ENCODE measurements around the gene FANCL.
"Not testable (repeated sequence)": the region's sequence is repeated elsewhere in the genome, so short reads cannot be mapped to it uniquely, and the experiment has no call there.

Gene FANCL

GRCh38 chr2:58138396-58139030 lies 102.6 kb downstream of the FANCL start:
- no peak for DNase-seq

GRCh38 chr2:58137856-58138255 lies 103.3 kb downstream of the FANCL start:
- no peak for DNase-seq

GRCh38 chr2:58137221-58137620 lies 103.9 kb downstream of the FANCL start:
- DNase-seq: no peak

DNA sequence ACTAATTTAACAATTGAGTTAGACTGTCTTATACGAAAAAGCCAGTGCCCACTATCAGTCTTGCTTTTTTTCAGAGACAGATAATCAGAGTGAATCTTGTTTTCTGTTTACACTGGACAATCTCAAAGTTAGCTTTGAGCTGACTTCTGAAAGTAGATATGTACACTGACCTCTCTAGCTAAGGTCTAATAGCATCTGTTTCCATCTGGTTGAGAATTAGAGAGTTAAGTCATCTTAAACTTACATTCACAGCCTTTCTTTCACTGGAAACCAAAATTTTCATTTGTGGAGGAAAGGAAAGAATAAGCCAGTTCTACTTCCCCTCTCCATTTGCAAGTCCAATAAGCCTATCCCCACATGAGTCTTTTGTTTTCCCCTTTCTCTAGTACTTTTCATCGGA lies 105.3 kb downstream of the FANCL start:
- no peak for DNase-seq

DNA sequence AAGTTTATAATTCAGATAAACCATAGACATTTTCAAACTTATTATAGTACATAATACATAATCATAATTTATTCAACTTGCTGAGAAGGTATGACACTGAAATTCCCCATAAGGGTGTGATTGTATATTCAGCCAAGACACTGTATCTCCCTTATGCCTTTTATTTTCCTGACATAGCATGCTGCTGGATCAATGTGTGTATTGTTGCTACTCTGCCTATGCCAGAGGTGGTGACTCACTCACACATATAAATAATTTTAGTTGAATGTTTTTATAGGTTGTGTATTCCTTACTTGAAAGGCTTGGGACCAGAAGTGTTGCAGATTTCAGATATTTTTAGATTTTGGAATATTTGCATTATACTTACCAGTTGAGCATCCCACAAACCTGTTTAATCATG lies 107.7 kb downstream of the FANCL start:
- no peak for DNase-seq

- DNase-seq: no peak
Measured at GRCh38 chr2:58131191-58132011, 109.7 kb downstream of the FANCL start.

- DNase-seq: no peak
Measured at GRCh38 chr2:58130238-58130637, 110.9 kb downstream of the FANCL start.

- no peak for DNase-seq
Measured at GRCh38 chr2:58127111-58127510, 114.0 kb downstream of the FANCL start.

GRCh38 chr2:58122540-58122939 lies 118.6 kb downstream of the FANCL start:
- no peak for DNase-seq

DNA sequence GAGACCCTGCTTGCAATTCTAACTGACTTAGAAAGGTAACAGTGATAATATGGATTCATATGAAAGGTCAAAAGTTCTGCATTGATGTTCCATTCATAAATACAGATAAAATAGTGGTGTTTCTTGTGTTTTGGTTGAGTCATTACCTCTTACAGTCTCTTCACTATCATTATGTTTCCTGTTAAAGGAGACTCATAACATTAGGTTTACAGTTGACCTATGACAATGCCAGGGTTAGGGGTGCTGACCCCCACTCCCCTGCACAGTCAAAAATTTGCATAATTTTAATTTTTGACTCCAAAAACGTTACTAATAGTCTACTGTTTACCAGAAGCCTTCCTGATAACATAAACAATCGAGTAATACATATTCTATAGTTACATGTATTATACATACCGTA lies 119.1 kb downstream of the FANCL start:
- no peak for DNase-seq

- DNase-seq: no peak
Measured at GRCh38 chr2:58120626-58121229, 120.4 kb downstream of the FANCL start.

DNA sequence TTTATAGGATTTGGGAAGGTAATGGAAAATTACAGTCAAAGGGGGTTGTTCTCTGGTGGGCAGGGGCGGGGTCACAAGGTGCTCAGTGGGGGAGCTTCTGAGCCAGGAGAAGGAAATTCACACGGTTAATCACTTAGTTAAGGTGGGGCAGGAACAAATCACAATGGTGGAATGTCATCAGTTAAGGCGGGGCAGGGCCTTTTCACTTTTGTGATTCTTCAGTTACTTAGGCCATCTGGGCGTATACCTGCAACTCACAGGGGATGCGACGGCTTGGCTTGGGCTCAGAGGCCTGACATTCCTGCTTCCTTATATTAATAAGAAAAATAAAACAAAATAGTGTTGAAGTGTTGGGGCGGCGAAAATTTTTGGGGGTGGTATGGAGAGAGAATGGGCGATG lies 127.6 kb downstream of the FANCL start:
- not testable (repeated sequence) for DNase-seq

DNA sequence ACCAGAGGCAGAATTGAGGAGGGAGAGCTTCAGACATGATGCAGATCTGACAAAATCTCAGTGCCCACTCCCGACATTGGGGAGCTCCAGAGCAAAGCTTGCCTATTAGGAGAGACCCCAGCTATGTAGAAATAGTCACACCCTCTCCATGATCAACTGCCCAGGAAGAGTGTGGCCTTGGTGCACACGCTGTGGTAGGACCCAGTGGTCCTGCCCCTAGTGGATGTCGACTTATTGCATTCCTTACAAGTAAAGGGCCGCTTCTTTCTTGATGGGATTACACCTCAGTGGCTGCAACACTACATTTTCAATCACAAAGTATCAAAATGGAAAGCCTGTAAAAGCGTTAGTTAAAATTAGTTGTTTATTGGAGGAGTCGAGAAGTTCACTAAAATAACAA lies 130.4 kb downstream of the FANCL start:
- DNase-seq: no peak

DNA sequence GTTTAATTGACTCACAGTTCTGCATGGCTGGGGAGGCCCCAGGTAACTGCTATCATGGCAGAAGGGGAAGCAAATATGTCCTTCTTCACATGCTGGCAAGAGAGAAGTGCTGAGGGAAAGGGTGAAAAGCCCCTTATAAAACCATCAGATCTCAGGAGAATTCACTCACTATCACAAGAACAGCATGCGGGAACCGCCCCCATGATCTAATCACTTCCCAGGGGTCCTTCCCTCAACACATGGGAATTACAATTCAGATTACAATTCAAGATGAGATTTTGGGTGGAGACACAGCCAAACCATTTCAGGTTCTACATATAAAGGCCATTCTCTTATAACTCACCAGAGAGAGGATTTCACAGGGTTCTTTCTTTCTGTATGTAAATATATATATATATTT lies 131.6 kb downstream of the FANCL start:
- DNase-seq: no peak
